IMR-90 (cell line): ENCODE measurements around the gene IQGAP2.

Experiments used
- MAZ ChIP-seq: IDR thresholded peaks from 2 replicates; pipeline ENCODE4 v1.6.1; 2012; ENCODE audit warnings: low read depth, mild to moderate bottlenecking, low read length, improper control_type of control experiment, moderate library complexity, borderline replicate concordance
- MXI1 ChIP-seq: IDR thresholded peaks from 2 replicates; pipeline ENCODE4 v1.6.1; 2012; ENCODE audit warnings: low read depth, mild to moderate bottlenecking, low read length, moderate library complexity, borderline replicate concordance
- POLR2A ChIP-seq: IDR thresholded peaks from 2 replicates; pipeline ENCODE4 v1.6.1; 2012; ENCODE audit warnings: mild to moderate bottlenecking, low read depth, low read length
- RFX5 ChIP-seq: IDR thresholded peaks from 2 replicates; pipeline ENCODE4 v1.8.0; 2012; ENCODE audit warnings: low read depth, mild to moderate bottlenecking, low read length, moderate library complexity
- TF ChIP-seq, protein P1 (sequence below): conservative IDR thresholded peaks from 2 replicates; pipeline ENCODE4 v1.5.1; 2012; ENCODE audit warnings: mild to moderate bottlenecking, low read depth, low read length, improper control_type of control experiment

GRCh38 chr5:76497065-76497460 is 94.0 kb downstream of the IQGAP2 start:
- TF ChIP-seq POLR2A (no peak), MXI1 (no peak), MAZ (no peak), RFX5 (no peak)
- TF ChIP-seq, protein P1, sequence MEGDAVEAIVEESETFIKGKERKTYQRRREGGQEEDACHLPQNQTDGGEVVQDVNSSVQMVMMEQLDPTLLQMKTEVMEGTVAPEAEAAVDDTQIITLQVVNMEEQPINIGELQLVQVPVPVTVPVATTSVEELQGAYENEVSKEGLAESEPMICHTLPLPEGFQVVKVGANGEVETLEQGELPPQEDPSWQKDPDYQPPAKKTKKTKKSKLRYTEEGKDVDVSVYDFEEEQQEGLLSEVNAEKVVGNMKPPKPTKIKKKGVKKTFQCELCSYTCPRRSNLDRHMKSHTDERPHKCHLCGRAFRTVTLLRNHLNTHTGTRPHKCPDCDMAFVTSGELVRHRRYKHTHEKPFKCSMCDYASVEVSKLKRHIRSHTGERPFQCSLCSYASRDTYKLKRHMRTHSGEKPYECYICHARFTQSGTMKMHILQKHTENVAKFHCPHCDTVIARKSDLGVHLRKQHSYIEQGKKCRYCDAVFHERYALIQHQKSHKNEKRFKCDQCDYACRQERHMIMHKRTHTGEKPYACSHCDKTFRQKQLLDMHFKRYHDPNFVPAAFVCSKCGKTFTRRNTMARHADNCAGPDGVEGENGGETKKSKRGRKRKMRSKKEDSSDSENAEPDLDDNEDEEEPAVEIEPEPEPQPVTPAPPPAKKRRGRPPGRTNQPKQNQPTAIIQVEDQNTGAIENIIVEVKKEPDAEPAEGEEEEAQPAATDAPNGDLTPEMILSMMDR, result no peak
